Measurements from ENCODE around the gene SELENOI. TPM values are rescaled to one million over a fixed set of nuclear protein-coding genes. Genes with fewer than 3 reads are reported as not detected.
A peak's percentile ranks its signal among the peaks of the same experiment; 100 is the strongest.

The SELENOI gene, protein sequence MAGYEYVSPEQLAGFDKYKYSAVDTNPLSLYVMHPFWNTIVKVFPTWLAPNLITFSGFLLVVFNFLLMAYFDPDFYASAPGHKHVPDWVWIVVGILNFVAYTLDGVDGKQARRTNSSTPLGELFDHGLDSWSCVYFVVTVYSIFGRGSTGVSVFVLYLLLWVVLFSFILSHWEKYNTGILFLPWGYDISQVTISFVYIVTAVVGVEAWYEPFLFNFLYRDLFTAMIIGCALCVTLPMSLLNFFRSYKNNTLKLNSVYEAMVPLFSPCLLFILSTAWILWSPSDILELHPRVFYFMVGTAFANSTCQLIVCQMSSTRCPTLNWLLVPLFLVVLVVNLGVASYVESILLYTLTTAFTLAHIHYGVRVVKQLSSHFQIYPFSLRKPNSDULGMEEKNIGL
- 10 to 100 TPM; 18.4 to 34.4 TPM for total RNA-seq
- polyA plus RNA-seq (ENCODE audit: insufficient read length in 6 of 6): 10 to 100 TPM; 15.9 to 20.2 (median 17.1) TPM
- long read RNA-seq, donor 1, full-length matches to known transcripts: 2 of 2 reads
- long read RNA-seq, donor 1, partial matches to known transcripts: 0 of 2 reads
- long read RNA-seq, donor 1, other reads (novel, unspliced or antisense): 0 of 2 reads
- long read RNA-seq, donor 2, full-length matches to known transcripts: 1 of 1 reads
- long read RNA-seq, donor 2, partial matches to known transcripts: 0 of 1 reads
- long read RNA-seq, donor 2, other reads (novel, unspliced or antisense): 0 of 1 reads
- long read RNA-seq, donor 3: 0 reads
- long read RNA-seq, donor 4, partial matches to known transcripts: 0 of 1 reads
- long read RNA-seq, donor 4, other reads (novel, unspliced or antisense): 1 of 1 reads
- long read RNA-seq, donor 5: 0 reads
- long read RNA-seq, donor 6, full-length matches to known transcripts: 1 of 1 reads
- long read RNA-seq, donor 6, partial matches to known transcripts: 0 of 1 reads
- long read RNA-seq, donor 6, other reads (novel, unspliced or antisense): 0 of 1 reads
- long read RNA-seq, donor 7: 0 reads
- long read RNA-seq, donor 8, full-length matches to known transcripts: 2 of 2 reads
- long read RNA-seq, donor 8, partial matches to known transcripts: 0 of 2 reads
- long read RNA-seq, donor 8, other reads (novel, unspliced or antisense): 0 of 2 reads
- long read RNA-seq, donor 9: 0 reads
- long read RNA-seq, donor 10: 0 reads
- long read RNA-seq, donor 11, full-length matches to known transcripts: 1 of 1 reads
- long read RNA-seq, donor 11, partial matches to known transcripts: 0 of 1 reads
- long read RNA-seq, donor 11, other reads (novel, unspliced or antisense): 0 of 1 reads
- long read RNA-seq, donor 12, full-length matches to known transcripts: 2 of 2 reads
- long read RNA-seq, donor 12, partial matches to known transcripts: 0 of 2 reads
- long read RNA-seq, donor 12, other reads (novel, unspliced or antisense): 0 of 2 reads

GRCh38 chr2:26345545-26346453 is at the start of gene SELENOI:
TSS of gene SELENOI (plus strand) at chr2:26346143. CDS start at chr2:26346233, 90 bp downstream.
- Histone ChIP-seq H3K4me3 (peak within 1 kb of the TSS; percentile 76 to 85), H3K9me3 (no peaks in the 10 kb centered on the region), H3K36me3 (no peaks in the 10 kb centered on the region), H3K4me1 (peaks cover 15 to 31% of the 10 kb centered on the region in 2 donors), H3K27ac (peak within 1 kb of the TSS; percentile 91 to 93), H3K27me3 (no peaks in the 10 kb centered on the region)
- ATAC-seq (peak; percentile 97), DNase-seq (peak; percentile 99 to 100 (median 100))
- TF ChIP-seq CTCF (IDR thresholded peaks at IDR 0.05): no peak
- intact Hi-C loops (cut with DNase I): no loop called here

DNA sequence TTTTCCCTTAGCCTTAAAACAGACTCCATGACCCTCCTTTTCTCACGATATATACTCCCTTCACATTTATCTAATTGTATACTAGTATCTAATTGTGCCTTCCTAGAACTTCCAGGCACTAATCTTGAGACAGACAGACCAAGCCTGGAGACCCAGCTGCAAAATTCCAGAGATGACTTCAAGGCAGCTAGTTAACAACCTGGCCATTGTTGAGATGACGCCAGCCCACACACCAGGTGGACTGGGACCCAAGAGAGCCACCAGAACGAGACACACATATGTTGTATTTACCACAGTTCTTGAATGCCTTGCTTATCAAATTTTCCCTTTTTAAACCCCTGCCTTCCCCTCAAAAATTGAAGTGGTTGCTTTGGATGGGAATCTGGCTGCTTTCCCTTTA is 48.9 kb upstream of the SELENOI start:
- intact Hi-C loops (cut with DNase I): loop anchor here in 1 of 2 donors (10.0 kb wide), 1 partner anchor 52 kb away; the partner anchor contains the start of genes HADHA and HADHB
- Histone ChIP-seq H3K27ac (no peak overlapping the region), H3K27me3 (no peaks in the 10 kb centered on the region), H3K36me3 (peaks cover 0 to 2% of the 10 kb centered on the region in 2 donors), H3K4me1 (peaks cover 7 to 22% of the 10 kb centered on the region in 2 donors), H3K9me3 (no peaks in the 10 kb centered on the region), H3K4me3 (no peak overlapping the region)
- peak in 1 of 4 donors; percentile 10 for DNase-seq
- no peak for ATAC-seq
- no peak for TF ChIP-seq CTCF (IDR thresholded peaks at IDR 0.05)

DNA sequence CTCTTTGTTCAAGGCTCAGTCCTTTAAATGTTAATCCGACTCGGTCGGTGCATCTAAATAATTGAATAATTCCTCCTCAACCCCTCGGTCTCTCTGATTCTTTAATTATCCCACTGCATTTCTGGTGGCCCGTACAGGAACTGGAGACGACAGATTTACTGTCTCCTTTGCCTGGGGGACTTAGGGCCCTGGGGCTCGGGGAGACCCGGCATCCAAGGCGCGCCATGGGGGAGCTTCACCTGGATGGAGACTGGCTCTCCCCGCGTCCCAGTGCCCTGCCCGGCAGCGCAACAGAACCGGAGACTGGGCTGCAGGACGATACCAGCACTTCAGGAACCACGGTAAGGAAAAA is 47.7 kb upstream of the SELENOI start:
- DNase-seq: peak in 1 of 4 donors; percentile 3
- Histone ChIP-seq H3K9me3 (no peaks in the 10 kb centered on the region), H3K4me3 (peak overlapping the region; percentile 40 to 55), H3K27ac (peak overlapping the region; percentile 82 to 87), H3K4me1 (peaks cover 7 to 22% of the 10 kb centered on the region in 2 donors), H3K36me3 (no peaks in the 10 kb centered on the region), H3K27me3 (no peaks in the 10 kb centered on the region)
- TF ChIP-seq CTCF (IDR thresholded peaks at IDR 0.05): no peak
- no peak for ATAC-seq
- intact Hi-C loops (cut with DNase I): loop anchor here in 1 of 2 donors (10.0 kb wide), 1 partner anchor 53 kb away; the partner anchor contains the start of genes HADHA and HADHB

Measured in left lung (tissue), 14 donors.